ENCODE results near the gene SPATA3.

Gene SPATA3

DNA sequence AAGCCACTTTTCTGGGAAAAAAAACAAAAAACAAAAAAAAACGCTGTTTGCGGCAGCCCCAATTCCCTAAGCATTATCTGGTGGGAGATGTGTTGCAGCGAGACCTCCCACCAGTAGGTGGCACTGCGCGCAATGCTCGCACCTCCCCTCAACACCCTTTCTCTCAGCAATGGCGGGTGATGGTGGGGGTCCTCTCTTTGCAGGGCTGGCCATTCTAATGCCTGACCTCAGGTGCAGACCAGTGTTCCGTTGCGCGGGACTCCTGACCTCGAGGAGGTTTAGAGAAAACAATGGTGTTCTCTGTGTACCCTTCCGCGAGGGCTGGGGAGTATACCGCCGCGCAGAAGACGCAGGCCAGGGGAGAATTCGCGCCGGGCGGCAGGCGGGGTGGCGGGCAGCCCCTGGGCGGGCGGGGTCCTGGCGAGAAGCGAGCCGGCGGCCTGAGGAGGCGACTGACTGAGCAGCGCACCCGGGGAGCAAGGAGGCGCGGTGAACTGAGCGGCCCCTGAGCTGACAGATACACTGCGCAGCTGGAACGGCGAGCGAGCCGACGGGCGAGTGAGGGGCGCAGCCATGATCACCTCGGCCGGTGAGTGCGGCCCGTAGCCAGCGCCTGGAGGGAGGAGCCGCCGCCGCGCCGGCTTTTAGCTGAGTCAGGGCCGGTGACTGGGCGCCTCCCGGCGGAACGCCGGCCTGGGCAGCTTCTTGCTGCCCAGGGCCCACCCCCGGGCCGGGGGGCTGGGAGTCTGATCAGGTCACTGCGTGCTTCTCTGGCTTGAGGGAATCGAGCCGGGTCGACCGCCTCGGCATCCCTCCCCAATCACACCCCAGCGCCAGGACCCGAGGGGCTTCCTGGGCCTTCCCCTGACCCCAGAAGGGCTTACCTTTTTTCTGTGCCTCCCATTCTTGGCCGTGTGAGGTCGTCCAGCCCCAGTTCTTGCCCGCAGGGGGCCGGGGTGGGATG lies 60.8 kb downstream of the SPATA3 start, which contains the start of gene PSMD1:
Gene PSMD1, plus strand, starts transcription at position 415 of the 964 bp plus-strand sequence. Its CDS starts 159 bp downstream, at position 574.
- peaks cover 33% of the 10 kb centered on the region for H3K27me3 ChIP-seq
- peak within 1 kb of the TSS; percentile 88 to 99 for H3K4me3 ChIP-seq (ENCODE audit: low read depth in 1 of 2, low read length in 1 of 2)
- peaks cover 7% of the 10 kb centered on the region for H3K36me3 ChIP-seq
- no peaks in the 10 kb centered on the region for H3K9me3 ChIP-seq
- peaks cover 34 to 46% of the 10 kb centered on the region in 2 experiments for H3K4me1 ChIP-seq (ENCODE audit: control insufficient read depth in 1 of 2, insufficient read depth in 1 of 2, low read depth in 1 of 2, low read length in 1 of 2)
- TF ChIP-seq, protein P1, sequence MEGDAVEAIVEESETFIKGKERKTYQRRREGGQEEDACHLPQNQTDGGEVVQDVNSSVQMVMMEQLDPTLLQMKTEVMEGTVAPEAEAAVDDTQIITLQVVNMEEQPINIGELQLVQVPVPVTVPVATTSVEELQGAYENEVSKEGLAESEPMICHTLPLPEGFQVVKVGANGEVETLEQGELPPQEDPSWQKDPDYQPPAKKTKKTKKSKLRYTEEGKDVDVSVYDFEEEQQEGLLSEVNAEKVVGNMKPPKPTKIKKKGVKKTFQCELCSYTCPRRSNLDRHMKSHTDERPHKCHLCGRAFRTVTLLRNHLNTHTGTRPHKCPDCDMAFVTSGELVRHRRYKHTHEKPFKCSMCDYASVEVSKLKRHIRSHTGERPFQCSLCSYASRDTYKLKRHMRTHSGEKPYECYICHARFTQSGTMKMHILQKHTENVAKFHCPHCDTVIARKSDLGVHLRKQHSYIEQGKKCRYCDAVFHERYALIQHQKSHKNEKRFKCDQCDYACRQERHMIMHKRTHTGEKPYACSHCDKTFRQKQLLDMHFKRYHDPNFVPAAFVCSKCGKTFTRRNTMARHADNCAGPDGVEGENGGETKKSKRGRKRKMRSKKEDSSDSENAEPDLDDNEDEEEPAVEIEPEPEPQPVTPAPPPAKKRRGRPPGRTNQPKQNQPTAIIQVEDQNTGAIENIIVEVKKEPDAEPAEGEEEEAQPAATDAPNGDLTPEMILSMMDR (IDR thresholded peaks at IDR 0.05): peak; percentile 93
- H3K27ac ChIP-seq: peak within 1 kb of the TSS; percentile 94

- Histone ChIP-seq H3K9me3 (no peaks in the 10 kb centered on the region), H3K27ac (peak overlapping the region; percentile 94), H3K27me3 (peaks cover 25% of the 10 kb centered on the region), H3K4me1 (ENCODE audit: control insufficient read depth in 1 of 2, insufficient read depth in 1 of 2, low read depth in 1 of 2, low read length in 1 of 2) (peaks cover 30 to 42% of the 10 kb centered on the region in 2 experiments), H3K36me3 (peaks cover 15% of the 10 kb centered on the region), H3K4me3 (ENCODE audit: low read depth in 1 of 2, low read length in 1 of 2) (peak overlapping the region; percentile 88 to 99)
- TF ChIP-seq, protein P1 (IDR thresholded peaks at IDR 0.05): no peak
Measured at GRCh38 chr2:231057590-231057989, 61.7 kb downstream of the SPATA3 start.
